NCI-H524 treated with DMSO at 0.1 percent for 48 hours (cell line): Measurements from ENCODE around the gene PDE2A.
A peak's percentile ranks its signal among the peaks of the same experiment; 100 is the strongest.

Source experiments
- DNase-seq: peaks from one replicate; lab custom pipeline; 2025; lab: John Stamatoyannopoulos, UW

Gene PDE2A

GRCh38 chr11:72673943-72674828, at the start of gene PDE2A:
TSS of gene PDE2A (minus strand) at chr11:72674422. CDS start at chr11:72674207, 215 bp downstream.
- no peak for DNase-seq

GRCh38 chr11:72723508-72723907, 49.3 kb upstream of the PDE2A start:
- no peak for DNase-seq

- DNase-seq: peak; percentile 81
These were observed 48.0 kb upstream of the PDE2A start for GRCh38 chr11:72722050-72722748.

- DNase-seq: no peak
These were observed 47.4 kb upstream of the PDE2A start for GRCh38 chr11:72721689-72722049.

GRCh38 chr11:72721276-72721675, 47.1 kb upstream of the PDE2A start:
- DNase-seq: no peak

- DNase-seq: no peak
These were observed 46.6 kb upstream of the PDE2A start for GRCh38 chr11:72720784-72721183.

GRCh38 chr11:72720047-72720446, 45.8 kb upstream of the PDE2A start:
- DNase-seq: no peak

- no peak for DNase-seq
These were observed 45.3 kb upstream of the PDE2A start for GRCh38 chr11:72719551-72719950.

- DNase-seq: no peak
These were observed 44.9 kb upstream of the PDE2A start for GRCh38 chr11:72719144-72719543.

- DNase-seq: no peak
These were observed 43.9 kb upstream of the PDE2A start for GRCh38 chr11:72718101-72718501.

- no peak for DNase-seq
These were observed 42.7 kb upstream of the PDE2A start for GRCh38 chr11:72716788-72717435.

GRCh38 chr11:72716290-72716689, 42.1 kb upstream of the PDE2A start:
- DNase-seq: no peak

GRCh38 chr11:72712841-72713240, 38.6 kb upstream of the PDE2A start:
- no peak for DNase-seq

GRCh38 chr11:72712168-72712751, 38.0 kb upstream of the PDE2A start:
- DNase-seq: no peak

GRCh38 chr11:72711141-72711540, 36.9 kb upstream of the PDE2A start:
- DNase-seq: no peak

GRCh38 chr11:72710278-72710677, 36.1 kb upstream of the PDE2A start:
- DNase-seq: no peak

- no peak for DNase-seq
These were observed 35.4 kb upstream of the PDE2A start for GRCh38 chr11:72709478-72710238.

- DNase-seq: no peak
These were observed 32.8 kb upstream of the PDE2A start for GRCh38 chr11:72707032-72707431.

GRCh38 chr11:72706579-72706978, 32.4 kb upstream of the PDE2A start:
- DNase-seq: no peak

GRCh38 chr11:72705442-72706365, 31.5 kb upstream of the PDE2A start:
- DNase-seq: peak; percentile 26
